Astrocyte of the hippocampus (primary cell): Measurements from ENCODE around the gene CYP26C1.

Experiments used
- DNase-seq: peaks from one replicate; pipeline ENCODE4 v3.0.0; 2011; ENCODE audit warnings: low read depth, low spot score

Gene CYP26C1, protein sequence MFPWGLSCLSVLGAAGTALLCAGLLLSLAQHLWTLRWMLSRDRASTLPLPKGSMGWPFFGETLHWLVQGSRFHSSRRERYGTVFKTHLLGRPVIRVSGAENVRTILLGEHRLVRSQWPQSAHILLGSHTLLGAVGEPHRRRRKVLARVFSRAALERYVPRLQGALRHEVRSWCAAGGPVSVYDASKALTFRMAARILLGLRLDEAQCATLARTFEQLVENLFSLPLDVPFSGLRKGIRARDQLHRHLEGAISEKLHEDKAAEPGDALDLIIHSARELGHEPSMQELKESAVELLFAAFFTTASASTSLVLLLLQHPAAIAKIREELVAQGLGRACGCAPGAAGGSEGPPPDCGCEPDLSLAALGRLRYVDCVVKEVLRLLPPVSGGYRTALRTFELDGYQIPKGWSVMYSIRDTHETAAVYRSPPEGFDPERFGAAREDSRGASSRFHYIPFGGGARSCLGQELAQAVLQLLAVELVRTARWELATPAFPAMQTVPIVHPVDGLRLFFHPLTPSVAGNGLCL

DNA sequence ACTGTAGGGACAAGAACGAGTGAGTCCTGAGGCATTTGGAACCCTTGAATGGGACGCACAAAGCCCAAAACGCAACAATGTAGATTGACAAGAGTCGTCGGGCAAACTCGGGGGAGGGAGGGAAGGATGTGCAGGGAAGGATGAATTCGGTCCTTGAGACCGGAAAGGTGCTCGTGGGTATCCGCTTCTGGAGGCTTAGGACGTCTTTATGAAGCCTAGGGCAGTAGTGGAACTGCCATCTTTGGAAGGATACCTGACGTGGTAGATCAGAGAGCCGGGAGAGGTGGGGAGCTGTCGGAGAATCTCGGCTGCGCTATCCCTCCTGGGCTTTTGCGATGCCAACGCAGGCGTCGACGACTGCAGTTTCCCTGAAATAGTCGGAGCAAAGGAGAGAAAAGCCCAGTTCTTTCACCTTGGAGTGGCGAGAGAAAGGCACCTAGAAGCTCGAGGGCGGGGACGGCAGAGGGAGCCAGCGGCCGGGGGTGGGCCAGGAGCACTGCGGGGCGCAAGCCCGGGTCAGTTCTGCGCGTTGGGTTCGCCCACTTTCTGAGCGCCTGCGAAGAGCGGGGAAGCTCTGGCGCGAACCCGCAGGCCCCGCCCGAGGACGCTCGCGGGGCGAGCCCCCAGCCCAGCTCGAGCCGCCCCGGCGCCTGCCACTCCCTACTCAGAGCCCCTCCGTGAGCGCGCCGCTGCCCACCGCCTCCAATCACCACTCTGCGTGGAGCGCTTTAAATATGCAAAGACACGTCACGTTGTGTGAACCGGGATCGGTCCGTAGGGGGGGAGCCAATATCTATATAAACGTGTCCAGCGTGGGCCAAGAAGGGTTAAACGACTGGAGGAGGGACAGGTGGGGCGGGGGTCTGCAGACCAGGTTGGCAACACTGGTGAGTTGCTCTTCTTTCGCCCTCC lies at the start of gene CYP26C1:
Gene CYP26C1, plus strand, starts transcription at position 824 of the 912 bp plus-strand sequence. CDS start 466 bp downstream, outside the sequence.
- no peak for DNase-seq

DNA sequence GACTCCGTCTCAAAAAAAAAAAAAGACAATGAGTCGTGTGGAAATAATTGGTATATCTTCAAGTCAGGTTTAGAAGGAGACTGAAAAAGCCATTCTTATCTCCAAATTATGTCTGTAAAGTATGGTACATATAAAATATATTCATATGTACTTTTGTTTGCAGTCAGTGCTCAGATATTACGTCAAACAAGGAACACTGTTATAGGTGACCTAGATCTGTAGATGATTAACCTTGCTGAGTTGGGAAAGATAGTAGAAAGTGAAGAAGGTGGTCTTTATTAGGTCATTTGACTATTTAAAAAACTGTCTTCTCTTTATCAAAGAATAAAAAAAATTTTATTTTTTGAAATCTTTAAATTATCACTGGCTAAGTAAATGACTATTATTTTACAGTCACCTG lies 44.9 kb upstream of the CYP26C1 start:
- no peak for DNase-seq

DNA sequence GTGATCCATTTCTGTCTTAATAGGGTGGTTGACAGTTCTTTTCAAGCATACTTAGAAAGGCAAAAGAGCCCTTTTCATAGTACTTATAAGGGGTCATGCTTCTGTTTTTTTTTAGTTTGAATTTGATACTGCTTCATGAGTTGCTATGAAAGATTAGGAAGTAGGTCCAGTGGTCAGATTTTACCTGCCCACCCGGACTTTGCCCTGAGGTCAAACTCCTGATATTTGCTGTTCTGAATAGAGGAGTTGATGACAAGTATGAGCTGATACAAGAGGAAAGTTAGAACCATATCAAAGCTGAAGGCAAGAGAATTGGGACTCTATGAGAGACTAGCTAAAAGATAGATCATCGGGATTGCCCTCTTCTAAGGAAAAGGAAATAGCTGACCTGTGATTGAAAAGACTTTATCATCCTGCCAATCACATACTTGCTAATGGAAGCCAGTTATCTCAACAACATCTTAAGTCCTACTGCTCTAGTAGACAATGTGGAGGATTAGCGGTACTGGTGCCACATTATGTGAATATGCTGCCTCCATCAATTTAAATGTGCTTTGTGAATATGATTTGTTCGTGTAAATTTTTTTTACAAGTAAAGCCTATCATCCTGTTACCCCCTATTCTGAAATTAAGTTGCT lies 37.5 kb upstream of the CYP26C1 start:
- no peak for DNase-seq

DNA sequence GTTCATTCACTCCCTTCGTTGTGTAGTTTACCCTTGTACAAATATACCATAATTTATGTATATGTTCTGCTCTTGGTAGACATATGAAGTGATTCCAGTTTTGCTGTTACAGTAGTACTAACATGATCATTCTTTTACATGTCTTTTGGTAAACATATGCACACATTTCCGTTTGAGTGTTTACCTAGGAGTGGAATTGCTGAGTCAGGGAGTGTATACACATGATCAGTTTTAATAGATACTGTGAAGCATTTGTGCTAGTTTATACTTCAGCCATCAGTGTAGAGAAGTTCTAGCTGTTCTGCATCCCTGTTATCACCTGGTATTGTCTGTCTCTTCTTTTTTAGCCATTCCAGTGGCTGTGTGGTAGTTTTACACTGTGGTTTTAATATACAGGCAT lies 34.5 kb upstream of the CYP26C1 start:
- DNase-seq = no peak

DNA sequence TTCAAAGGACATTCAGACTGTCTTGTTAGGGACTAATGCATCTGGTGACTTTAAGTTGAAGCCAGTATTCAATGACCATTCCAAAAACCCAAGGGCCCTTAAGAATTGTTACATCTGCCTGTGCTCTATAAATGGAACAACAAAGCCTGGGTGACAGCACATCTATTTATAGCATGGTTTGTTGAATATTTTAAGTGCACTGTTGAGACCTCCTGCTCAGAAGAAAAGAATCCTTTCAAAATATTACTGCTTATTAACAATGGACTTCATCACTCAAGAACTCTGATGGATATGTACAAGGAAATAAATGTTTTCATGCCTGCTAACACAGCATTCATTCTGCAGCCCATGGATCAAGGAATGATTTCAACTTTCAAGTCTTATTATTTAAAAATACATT lies 33.1 kb upstream of the CYP26C1 start:
- no peak for DNase-seq

DNA sequence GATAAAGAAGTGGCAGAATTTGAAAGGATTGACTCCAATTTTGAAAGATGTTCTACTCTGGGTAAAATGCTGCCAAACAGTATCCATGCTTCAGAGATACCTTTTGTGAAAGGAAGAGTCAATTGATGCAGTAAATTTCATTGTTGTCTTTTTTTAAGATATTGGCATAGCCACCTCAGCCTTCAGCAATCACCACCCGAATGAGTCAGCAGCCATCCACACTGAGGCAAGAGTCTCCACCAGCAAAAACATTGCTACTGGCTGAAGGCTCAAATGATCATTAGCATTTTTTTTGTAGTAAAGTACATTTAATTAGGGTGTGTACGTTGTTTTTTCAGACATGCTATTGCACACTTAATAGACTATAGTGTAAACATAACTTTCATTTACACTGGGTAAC lies 31.7 kb upstream of the CYP26C1 start:
- peak; percentile 70 for DNase-seq

DNA sequence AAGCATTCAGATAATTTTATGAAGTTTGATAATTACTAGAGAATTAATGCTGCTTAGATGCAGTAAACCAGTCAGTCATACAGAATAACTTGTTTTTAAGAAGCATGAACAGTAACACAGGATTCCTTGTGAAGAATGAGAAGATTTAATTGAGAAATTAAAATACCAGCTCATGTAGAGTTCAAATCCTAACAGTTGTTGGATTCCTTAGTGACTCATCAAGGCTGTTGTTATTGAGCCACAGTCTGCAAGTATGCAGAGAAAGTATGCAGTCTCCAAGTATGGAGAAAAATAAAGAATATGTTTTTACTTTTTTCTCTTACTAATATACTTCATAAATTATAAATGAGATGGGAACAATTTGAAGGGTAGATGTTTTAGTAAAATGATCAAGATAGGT lies 30.2 kb upstream of the CYP26C1 start:
- peak; percentile 78 for DNase-seq

DNA sequence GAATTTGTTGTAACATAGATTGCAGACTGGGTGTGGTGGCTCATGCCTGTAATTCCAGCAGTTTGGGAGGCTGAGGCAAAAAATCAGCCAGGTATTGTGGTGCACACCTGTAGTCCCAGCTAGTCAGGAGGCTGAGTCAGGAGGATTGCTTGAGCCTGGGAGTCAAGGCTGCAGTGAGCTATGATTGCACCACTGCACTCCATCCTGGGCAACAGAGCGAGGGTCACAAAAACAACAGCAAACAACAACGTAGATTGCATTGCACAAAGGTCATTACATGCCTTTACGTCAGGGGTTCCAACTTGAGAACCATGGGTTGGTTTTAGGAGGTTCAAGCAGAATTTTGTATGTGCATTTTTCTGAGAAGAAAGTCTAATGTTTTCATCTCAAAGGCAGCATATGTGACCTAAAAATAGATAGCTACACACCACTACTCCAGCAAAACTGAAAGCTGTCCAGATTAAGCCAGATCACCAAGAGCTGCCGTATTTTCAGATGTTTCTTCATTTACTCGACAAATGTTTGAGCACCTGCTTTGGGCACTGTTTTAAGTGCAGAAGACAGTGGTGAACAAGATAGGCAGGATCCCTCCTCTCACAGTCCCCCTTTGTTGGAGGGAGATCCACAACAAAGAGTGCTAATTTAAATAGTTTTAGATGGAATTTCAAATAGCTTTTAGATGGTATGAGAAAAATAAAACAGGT lies 28.3 kb upstream of the CYP26C1 start:
- no peak for DNase-seq

DNA sequence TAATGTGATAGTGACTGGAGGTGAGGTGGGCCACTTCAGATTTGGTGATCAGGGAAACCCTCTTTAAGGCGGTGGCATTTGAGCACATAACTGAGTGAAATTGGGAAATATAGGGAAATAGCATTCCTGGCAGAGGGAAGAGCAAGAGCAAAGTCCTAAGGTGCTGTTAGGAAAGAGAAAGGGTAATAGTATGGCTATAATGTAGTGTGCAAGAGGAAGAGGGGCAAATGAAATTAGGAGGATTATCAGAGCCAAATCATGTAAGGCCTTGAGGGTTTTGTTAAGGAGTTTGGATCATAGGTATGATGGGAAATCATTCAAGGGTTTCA lies 27.8 kb upstream of the CYP26C1 start:
- no peak for DNase-seq

DNA sequence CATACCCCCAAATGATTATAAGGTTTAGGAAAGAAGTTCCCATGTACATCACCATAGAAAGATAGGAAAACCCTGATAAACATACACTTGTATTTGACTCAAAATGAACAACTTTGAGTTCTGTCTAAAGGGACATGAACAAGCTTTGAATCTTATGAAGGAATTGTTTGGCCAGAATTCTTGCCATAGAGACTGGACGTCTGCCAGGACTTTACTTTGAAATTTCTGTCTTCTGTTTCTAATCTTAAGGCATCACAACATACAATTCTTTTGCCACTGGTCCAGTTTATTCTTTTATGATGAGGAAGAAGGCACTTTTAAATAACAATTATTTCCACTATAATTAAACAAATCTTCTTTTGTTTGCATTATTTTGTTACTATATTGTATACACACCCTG lies 26.2 kb upstream of the CYP26C1 start:
- DNase-seq = peak; percentile 45

DNA sequence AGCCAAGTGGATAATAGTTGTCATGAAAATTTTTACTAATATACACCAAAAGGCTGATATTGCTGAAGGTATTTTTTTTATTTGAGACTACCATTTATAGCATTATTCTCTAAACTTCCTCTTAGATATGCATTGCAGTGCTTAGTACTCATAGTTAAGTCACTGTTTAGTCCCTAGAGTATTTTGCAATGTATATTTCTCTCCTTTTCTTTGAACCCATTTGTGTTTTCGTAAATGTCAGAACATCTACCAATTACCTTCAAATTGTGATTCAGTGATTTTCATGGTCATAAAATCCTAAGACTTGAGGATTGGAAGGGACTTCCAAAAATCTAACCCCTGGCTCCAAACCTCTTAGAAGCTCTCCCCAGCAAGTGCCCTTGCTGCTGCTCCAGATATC lies 21.5 kb upstream of the CYP26C1 start:
- no peak for DNase-seq

DNA sequence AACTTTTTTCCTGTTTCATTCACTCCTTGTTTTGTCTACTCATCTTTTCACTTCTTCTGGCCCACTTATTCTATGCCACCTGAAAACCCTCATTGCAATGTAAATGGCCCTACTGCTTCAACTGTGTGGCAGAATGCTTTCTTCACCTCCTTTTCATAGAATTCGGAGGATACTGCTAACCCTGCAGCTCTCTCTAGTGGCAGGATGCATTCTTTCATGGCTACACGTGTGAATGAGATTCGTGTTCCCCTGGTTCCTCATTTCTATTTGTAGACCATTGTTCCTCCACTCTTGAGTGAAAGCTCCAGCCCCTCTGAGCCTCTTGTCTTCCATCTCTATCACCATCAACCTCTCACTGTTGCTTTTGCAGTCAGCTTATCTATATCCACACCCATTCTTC lies 20.9 kb upstream of the CYP26C1 start:
- DNase-seq = peak; percentile 62

DNA sequence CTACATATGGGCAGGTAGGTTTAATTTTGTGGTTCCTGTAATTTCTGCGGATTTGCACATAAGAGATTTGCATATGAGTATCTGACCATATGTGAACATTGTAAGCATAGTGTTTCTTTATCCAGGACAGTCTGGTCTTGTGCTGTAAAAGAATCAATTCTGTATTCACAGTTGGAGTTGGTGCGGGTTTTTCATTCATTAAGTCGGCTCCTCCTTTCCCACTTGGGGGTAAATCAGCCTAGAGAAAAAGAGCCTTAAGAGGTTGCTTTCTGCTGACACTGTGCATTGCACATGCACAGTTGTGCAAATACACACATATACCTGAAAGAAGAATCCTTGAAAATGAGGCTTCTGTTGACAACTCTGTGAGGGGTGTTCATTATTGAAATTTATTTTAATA lies 6.1 kb upstream of the CYP26C1 start:
- DNase-seq = no peak

DNA sequence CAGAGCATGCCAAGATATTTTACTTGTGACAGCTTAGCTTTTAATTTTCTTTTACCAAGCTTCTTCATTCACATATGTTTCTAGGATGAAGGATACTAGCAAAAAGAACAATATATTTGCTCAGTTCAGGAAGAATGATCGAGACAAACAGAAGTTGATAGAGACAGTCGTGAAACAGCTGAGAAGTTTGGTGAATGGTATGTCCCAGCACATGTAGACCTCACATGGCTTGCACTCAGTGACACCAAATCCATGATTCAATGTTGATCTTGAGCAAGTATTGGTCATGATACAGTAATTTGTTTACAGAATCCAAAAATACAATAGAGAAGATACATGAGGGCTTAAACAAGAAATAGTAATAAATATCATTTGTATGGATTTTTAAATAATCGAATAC lies 2.5 kb upstream of the CYP26C1 start:
- DNase-seq = no peak

DNA sequence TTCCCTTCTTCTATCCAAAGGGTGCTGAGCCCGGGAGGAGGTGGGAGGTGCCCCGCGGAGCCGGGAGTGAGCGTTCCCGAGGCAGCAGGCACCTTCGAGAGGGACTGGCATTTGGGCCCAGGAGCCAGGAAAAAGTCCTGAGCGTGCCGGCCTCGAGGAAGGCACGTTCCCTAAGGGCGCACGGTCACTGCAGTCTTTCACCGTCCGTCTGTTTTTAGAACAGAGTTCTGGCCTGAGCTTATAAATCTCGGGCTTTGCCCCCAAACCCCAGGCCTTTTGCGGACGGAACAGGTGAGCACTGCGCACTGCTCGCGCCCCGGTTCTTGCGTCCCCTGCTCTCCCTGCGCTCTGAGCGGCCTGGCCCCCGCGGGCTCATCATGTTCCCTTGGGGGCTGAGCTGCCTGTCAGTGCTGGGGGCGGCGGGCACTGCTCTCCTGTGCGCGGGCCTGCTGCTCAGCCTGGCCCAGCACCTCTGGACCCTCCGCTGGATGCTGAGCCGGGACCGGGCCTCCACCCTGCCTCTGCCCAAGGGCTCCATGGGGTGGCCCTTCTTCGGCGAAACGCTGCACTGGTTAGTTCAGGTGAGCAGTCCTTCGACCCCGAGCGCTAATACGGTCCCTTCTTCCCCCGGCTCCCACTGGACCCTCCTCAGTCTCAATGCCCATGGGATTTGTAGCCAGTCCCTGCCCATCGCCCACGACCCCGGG lies 442 bp downstream of the CYP26C1 start:
- DNase-seq = peak; percentile 26

DNA sequence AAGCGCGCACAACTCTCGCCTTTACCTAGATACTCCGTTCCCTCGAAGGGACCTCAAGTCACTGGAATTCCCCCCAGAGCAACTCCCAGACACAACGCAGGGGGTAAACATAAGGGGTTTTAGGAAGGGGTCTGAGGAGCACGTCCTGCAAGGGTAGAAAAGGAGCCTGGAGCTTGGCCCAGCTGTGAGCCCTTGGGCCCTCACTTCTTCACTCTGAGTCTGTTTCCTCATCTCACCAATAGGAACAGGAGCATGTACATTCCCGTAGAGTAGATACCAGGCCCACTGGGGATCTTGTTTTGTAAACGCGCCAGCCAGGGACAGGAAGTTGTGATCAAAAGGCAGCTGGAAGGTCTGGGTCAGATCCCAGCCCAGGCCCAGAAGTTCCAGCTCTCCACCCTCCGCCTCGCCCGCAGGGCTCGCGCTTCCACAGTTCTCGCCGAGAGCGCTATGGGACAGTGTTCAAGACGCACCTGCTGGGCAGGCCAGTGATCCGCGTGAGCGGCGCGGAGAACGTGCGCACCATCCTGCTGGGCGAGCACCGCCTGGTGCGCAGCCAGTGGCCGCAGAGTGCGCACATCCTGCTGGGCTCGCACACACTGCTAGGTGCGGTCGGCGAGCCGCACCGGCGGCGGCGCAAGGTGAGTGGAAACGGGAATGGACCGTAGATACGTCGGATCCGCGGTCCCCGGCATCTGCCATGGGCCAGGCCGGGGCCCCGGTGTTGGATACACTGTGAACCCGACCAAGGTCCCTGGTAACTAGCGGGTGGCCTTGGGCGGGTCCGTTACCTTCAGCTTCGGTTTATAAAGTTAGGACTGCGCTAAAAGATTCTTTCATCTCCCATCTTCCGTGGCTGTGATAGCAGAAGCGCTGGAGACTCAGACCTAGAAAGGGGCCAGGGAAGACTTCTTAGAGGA lies 1.3 kb downstream of the CYP26C1 start:
- peak; percentile 53 for DNase-seq

DNA sequence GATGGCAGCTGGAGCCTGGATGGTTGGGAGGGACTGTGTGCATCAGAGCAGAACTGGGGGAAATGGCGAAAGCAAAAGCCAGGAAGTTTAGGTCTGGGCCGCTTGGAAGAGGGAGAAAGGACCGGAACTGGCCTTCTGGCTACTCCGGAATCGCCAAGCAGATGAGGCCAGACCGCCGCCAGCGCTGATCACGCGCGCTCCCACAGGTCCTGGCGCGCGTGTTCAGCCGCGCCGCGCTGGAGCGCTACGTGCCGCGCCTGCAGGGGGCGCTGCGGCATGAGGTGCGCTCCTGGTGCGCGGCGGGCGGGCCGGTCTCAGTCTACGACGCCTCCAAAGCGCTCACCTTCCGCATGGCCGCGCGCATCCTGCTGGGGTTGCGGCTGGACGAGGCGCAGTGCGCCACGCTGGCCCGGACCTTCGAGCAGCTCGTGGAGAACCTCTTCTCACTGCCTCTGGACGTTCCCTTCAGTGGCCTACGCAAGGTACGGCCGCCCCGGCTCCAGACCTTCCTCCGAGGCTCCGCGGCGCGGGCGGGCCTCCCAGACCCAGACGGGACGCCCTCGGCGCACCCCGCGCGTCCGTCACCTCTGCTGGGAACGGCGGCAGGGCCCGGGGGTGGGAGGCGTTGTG lies 2.0 kb downstream of the CYP26C1 start:
- DNase-seq = peak; percentile 79

DNA sequence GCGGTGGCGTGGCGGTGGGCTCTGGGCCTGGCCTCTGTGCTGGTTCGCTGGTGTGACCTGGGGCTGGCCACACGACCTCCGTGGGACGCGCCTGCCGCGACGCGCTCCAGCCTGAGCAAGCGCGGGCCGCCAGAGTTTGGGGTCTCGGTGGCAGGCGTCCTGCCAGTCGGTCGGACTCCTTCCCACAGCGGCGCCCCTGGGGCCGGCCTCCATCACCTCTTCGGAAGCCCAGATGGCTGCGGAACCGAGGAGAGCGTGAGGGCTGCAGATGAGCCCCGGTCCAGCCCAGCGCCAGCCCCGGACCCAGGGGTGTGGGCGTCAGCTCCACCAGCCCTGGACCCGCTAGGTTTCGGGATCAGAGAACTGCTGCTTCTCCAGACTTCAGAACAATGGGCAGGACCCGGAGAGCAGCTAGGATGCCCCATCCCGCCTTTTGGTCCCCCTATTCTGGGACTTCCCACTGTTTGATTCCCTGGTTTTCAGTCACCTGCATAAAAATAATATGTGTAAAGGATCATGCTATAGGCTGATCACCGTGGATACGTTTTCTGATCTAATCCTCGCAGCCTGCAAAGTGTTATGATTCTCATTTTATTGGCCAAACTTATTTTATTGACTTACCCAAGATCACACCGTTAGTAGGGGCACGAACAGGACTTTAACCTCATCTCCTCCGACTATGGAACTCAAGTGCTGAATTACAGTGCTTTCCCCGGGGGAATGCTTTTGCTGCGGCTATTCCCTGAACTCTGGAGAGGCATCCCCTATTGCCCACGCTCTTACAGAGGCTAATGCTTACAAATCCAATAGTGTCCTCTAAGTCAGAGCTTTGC lies 2.8 kb downstream of the CYP26C1 start:
- DNase-seq = no peak
